Thyroid gland (tissue), 4 donors: ENCODE results near the gene ARHGAP15.

Experiments used
- CTCF ChIP-seq, 6 experiments: fragments of 200-600 bp in 3 of 6; fragments of 450-650 bp in 3 of 6; sonication (generic) in 3 of 6; IDR thresholded peaks; one replicate each; pipeline ENCODE4 v1.5.1; 2016 to 2019; ENCODE audit warnings: antibody characterized with exemption in 6 of 6, mild to moderate bottlenecking in 2 of 6, inconsistent platforms in 1 of 6, moderate library complexity in 1 of 6
- POLR2A ChIP-seq, 2 donors: fragments of 450-650 bp; IDR thresholded peaks; one replicate each; pipeline ENCODE4 v1.6.1; 2017; ENCODE audit warnings: antibody characterized with exemption in 2 of 2, mild to moderate bottlenecking in 2 of 2, moderate library complexity in 1 of 2

- TF ChIP-seq CTCF (IDR thresholded peaks at IDR 0.05) (no peak), POLR2A (IDR thresholded peaks at IDR 0.05) (no peak)
These were observed 304.6 kb downstream of the ARHGAP15 start for GRCh38 chr2:143433840-143434239.
